ENCODE data around the gene PIP4K2B.
A peak's percentile ranks its signal among the peaks of the same experiment; 100 is the strongest.
"Not testable (repeated sequence)": the region's sequence is repeated elsewhere in the genome, so short reads cannot be mapped to it uniquely, and the experiment has no call there.

Gene PIP4K2B

DNA sequence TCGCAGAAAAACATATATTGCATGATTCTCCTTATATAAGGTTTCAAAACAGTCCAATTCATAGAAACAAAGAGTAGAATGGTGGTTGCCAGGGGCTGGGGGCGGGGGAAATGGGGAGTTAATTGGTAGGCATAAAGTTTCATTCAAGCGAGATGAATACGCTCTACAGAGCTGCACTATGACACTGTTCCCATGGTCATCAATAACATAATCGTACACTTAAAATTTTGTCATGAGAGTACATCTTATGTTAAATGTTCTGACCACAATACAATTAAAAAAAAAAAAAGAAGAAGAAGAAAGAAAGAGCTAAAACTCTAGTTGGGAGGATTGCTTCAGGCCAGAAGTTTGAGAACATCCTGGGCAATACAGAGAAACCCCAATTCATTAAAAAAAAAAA is 5.1 kb downstream of the PIP4K2B start:
- ATAC-seq (replicated peaks) (no peak), DNase-seq (no peak)
- Mint-ChIP-seq H3K4me1 (peaks cover 27 to 52% of the 10 kb centered on the region in 2 donors), H3K9me3 (no peaks in the 10 kb centered on the region), H3K27me3 (no peaks in the 10 kb centered on the region), H3K27ac (no peak overlapping the region), H3K36me3 (peaks cover 22 to 37% of the 10 kb centered on the region in 2 donors), H3K4me3 (no peak overlapping the region)

DNA sequence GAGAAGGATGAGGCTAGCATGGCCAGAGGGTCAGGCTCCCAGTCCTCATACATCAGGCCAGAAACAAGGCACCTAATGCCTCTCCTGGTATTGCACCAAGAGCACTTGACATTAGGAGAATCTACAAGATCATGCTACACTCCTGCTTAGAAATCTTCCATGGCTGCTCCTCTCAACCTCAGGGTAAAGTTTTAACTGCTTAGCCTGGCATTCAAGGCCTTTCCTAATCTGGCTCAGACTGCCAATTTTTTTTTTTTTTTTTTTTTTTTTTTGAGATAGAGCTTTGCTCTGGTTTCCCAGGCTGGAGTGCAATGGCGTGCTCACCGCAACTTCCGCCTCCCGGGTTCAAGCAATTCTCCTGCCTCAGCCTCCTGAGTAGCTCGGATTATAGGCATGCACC is 8.2 kb downstream of the PIP4K2B start:
- Mint-ChIP-seq H3K36me3 (peaks cover 15 to 34% of the 10 kb centered on the region in 2 donors), H3K9me3 (no peaks in the 10 kb centered on the region), H3K4me3 (no peak overlapping the region), H3K4me1 (peaks cover 6 to 26% of the 10 kb centered on the region in 2 donors), H3K27ac (no peak overlapping the region), H3K27me3 (no peaks in the 10 kb centered on the region)
- DNase-seq (no peak), ATAC-seq (replicated peaks) (no peak)

DNA sequence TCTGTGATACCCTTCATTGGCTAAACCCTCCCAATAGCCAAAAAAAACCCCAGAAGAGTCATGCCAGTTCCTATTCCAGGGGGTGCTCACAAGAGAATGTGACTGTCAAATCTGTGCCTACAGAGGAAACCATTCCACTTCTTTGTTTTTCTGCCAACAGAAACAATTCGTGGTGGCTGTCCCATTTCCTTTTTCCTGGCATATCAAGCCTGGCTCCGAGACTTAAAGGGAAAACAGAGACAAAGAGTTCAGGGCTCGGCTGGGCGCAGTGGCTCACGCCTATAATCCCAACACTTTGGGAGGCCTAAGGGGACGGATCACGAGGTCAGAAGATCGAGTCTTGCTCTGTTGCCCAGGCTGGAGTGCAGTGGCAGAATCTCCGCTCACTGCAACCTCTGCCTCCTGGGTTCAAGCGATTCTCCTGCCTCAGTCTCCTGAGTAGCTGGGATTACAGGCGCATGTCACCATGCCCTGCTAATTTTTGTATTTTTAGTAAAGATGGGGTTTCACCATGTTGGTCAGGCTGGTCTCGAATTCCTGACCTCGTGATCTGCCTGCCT is 9.1 kb downstream of the PIP4K2B start:
- ATAC-seq (replicated peaks): not testable (repeated sequence)
- peaks cover 13 to 38% of the 10 kb centered on the region in 2 donors for H3K36me3 Mint-ChIP-seq

DNA sequence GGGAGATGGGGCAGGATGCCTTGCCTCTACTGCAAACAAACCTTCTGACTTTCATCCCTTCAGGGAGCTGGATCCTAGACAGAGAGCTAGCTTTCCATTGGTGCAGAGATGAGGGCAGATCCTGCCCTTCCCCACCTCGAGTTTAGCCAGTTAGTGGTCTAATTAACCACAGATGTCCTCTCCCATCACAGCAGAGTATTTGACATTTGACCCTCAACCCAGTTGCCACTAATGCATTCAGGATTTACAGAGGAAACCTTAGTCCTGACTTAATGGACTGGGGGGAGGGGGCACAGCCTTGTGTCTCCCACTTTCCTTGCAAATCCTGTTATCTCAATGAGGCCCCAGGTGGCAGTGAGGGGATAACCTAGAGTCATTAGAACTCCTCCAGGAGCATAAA is 10.2 kb downstream of the PIP4K2B start:
- DNase-seq (no peak), ATAC-seq (replicated peaks) (no peak)
- Mint-ChIP-seq H3K4me1 (peaks cover 6 to 13% of the 10 kb centered on the region in 2 donors), H3K27ac (peak overlapping the region; percentile 65), H3K9me3 (no peaks in the 10 kb centered on the region), H3K4me3 (no peak overlapping the region), H3K36me3 (peaks cover 10 to 40% of the 10 kb centered on the region in 2 donors), H3K27me3 (no peaks in the 10 kb centered on the region)

More for the DNA sequence above, 9.1 kb downstream of the PIP4K2B start:
- not testable (repeated sequence) for H3K9me3 Mint-ChIP-seq, H3K27me3 Mint-ChIP-seq, H3K4me3 Mint-ChIP-seq, DNase-seq, H3K27ac Mint-ChIP-seq
- peaks cover 6 to 17% of the 10 kb centered on the region in 2 donors for H3K4me1 Mint-ChIP-seq

DNA sequence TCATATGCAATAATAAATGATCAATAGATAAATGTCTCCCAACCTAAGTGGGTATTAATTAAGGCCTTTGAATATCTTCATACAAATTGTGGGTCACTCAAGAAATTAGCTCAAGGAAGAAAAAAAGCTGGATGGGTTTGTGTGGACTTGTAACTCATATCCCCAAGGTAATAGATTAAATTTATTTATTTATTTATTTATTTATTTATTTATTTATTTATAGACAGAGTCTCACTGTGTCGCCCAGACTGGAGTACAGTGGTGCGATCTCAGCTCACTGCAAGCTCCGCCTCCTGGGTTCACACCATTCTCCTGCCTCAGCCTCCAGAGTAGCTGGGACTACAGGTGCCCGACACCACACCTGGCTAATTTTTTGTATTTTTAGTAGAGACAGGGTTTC is 11.4 kb downstream of the PIP4K2B start:
- H3K9me3 Mint-ChIP-seq; H3K4me1 Mint-ChIP-seq; DNase-seq; ATAC-seq (replicated peaks); H3K27ac Mint-ChIP-seq; H3K4me3 Mint-ChIP-seq; H3K27me3 Mint-ChIP-seq: not testable (repeated sequence)
- H3K36me3 Mint-ChIP-seq: peaks cover 8 to 38% of the 10 kb centered on the region in 2 donors

DNA sequence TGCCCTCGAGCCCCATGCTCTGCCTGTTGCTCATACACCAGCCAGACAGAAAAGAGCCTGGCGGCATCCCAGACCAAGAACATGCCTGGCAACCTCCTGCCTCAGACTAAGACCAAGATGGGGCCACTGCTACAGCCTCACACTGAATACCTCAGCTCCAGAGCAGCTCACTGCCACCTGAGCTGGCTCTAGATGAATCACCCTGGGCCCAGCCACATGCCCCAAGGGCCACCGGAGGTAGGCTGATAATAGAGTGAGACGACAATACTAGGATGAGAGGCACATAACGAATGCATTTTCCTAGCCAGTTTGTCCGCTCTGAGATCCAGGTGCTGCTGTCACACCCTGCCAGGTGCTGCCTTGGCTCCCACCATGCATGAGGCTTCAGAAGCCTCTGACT is 13.0 kb downstream of the PIP4K2B start:
- Mint-ChIP-seq H3K9me3 (no peaks in the 10 kb centered on the region), H3K27me3 (no peaks in the 10 kb centered on the region), H3K36me3 (peaks cover 8 to 38% of the 10 kb centered on the region in 2 donors), H3K4me3 (no peak overlapping the region), H3K27ac (no peak overlapping the region), H3K4me1 (peaks cover 3 to 9% of the 10 kb centered on the region in 2 donors)
- ATAC-seq (replicated peaks) (no peak), DNase-seq (no peak)

DNA sequence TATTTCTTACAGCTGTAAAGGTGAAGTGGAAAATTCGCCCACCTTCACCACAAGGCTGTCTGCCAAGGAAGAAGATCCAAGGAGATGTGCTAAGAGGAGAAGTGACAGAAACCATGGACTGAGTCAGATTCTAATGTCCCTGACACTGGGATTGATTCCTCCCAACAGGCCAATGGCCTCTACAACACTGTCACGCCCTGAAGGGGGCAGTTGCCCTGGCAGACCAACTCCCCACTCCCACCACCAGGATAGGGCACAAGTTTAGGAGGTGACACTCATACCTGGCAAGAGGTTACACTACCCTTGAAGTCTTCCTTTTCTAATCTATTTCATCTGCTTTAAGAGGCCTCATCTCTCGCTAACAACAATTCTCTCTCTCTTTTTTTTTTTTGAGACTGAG is 16.1 kb downstream of the PIP4K2B start:
- no peak for DNase-seq
- H3K27me3 Mint-ChIP-seq: no peaks in the 10 kb centered on the region
- no peak overlapping the region for H3K4me3 Mint-ChIP-seq
- ATAC-seq (replicated peaks): no peak
- no peak overlapping the region for H3K27ac Mint-ChIP-seq
- H3K4me1 Mint-ChIP-seq: peaks cover 0 to 2% of the 10 kb centered on the region in 2 donors
- H3K9me3 Mint-ChIP-seq: no peaks in the 10 kb centered on the region
- H3K36me3 Mint-ChIP-seq: peaks cover 17 to 50% of the 10 kb centered on the region in 2 donors

DNA sequence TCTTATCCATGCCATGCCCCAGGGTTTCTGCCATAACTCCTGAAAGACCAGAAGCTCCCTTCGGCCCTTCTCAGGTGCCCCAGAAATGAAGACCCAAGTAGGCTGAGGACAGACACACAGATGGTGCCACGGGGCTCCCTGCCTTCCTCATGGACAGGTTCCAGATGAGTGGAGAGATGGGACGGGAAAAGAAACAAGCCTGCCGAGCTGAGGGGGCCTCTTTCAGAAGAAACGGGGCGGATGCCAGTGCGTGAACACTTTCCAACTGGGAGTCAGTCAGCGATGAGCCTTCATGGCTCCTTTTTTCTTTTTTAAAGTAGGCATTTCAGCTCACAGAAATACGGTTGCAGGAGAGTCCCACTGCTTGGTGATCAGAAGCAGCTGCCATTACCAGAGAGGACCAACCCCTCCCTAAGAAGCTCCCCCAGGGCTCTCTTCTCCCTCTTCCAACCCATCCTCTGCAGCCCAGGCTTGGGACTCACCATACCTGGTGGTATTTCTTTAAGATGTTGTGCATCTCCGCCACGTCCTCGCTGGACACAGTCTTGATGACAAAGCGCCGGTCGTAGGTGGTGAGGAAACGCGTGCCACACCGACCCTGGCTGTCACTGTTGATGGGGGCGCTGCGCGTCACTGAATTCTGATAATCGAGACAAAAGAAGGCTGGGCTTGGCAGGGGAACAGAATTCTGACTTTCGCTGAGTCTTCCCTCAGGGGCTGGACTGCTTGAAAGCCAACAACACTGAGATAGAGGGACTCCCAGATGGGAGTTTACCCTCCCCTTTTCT is 19.2 kb downstream of the PIP4K2B start:
- H3K4me1 Mint-ChIP-seq: no peaks in the 10 kb centered on the region
- no peak for DNase-seq
- peaks cover 19 to 44% of the 10 kb centered on the region in 2 donors for H3K36me3 Mint-ChIP-seq
- no peaks in the 10 kb centered on the region for H3K27me3 Mint-ChIP-seq
- H3K27ac Mint-ChIP-seq: peak overlapping the region; percentile 62
- H3K4me3 Mint-ChIP-seq: no peak overlapping the region
- ATAC-seq (replicated peaks): no peak
- H3K9me3 Mint-ChIP-seq: no peaks in the 10 kb centered on the region

DNA sequence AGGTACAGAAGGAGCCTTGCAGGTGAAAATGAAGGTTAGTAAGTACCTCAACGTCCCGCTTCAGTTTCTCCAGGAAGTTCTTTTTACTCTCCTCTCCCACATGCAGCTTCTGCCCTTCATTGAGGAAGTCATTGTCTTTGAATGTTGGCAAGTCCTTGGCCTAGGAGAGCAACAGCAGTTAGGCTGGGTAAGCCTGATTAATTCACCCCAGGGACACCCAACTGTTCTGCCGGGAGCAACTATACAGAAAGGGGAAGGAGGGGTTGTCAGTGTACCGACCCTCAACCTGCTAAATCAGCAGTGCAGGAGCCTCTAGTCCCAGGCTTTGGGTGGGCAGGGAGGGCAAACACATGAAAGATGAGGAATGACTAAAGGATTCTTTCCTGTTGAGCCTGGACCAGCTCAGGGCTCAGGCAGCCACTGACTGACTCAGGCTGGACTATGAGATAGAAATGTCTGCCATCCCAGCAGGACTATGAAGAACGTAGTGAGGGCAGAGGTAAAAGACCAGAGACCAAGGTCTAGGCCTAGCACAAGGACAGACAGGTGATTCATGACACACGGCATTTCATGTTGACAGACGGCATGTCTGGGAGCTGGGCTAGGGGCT is 21.6 kb downstream of the PIP4K2B start:
- H3K27ac Mint-ChIP-seq: no peak overlapping the region
- DNase-seq (no peak), ATAC-seq (replicated peaks) (no peak)
- H3K36me3 Mint-ChIP-seq: peaks cover 30 to 47% of the 10 kb centered on the region in 2 donors
- no peaks in the 10 kb centered on the region for H3K27me3 Mint-ChIP-seq
- H3K9me3 Mint-ChIP-seq: no peaks in the 10 kb centered on the region
- H3K4me1 Mint-ChIP-seq: no peaks in the 10 kb centered on the region
- no peak overlapping the region for H3K4me3 Mint-ChIP-seq

DNA sequence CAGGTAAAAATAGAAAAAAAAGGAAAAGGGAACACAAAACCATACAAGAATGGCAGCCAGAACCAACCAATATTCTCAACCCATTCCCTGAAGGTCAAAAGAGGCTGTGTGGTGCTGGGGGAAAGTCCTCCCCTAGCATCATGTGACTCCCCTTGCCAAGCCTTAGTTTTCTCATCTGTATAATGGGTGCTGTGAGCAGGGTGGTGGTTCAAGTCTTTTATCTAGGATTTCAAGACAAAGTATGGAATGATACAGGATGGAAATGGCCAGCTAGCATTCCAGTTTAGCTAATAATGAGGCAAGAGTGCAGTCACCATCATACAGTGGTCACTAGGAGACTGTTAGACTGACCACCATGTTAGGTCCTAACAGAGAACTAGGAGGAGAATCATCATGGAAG is 26.1 kb downstream of the PIP4K2B start:
- H3K4me3 Mint-ChIP-seq: no peak overlapping the region
- H3K36me3 Mint-ChIP-seq: peaks cover 38 to 51% of the 10 kb centered on the region in 2 donors
- H3K27me3 Mint-ChIP-seq: no peaks in the 10 kb centered on the region
- no peak overlapping the region for H3K27ac Mint-ChIP-seq
- no peak for ATAC-seq (replicated peaks)
- H3K4me1 Mint-ChIP-seq: no peaks in the 10 kb centered on the region
- DNase-seq: no peak
- H3K9me3 Mint-ChIP-seq: no peaks in the 10 kb centered on the region

DNA sequence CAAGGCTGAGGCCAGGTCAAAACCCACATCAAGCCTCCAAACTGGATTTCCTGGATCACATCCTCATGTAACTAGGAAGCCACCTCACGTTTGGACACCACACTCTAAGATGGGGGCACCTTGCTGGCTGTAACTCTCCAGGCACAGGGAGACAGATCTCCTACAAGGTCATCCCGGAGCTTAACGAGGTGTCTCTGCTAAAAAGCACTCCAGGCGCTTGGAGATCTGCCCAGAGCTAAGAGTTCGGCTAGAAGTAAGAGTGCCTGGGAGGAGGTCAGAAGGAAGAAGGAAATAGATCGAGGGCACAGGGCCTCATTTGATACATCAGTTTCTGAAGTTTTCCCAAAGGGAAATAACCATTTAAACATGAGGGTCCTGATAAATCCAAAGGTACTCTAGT is 30.9 kb downstream of the PIP4K2B start:
- Mint-ChIP-seq H3K36me3 (peaks cover 52 to 73% of the 10 kb centered on the region in 2 donors), H3K9me3 (no peaks in the 10 kb centered on the region), H3K4me1 (peaks cover 0 to 6% of the 10 kb centered on the region in 2 donors), H3K27me3 (no peaks in the 10 kb centered on the region), H3K4me3 (no peak overlapping the region), H3K27ac (peak overlapping the region; percentile 33)
- DNase-seq: no peak
- ATAC-seq (replicated peaks): no peak

DNA sequence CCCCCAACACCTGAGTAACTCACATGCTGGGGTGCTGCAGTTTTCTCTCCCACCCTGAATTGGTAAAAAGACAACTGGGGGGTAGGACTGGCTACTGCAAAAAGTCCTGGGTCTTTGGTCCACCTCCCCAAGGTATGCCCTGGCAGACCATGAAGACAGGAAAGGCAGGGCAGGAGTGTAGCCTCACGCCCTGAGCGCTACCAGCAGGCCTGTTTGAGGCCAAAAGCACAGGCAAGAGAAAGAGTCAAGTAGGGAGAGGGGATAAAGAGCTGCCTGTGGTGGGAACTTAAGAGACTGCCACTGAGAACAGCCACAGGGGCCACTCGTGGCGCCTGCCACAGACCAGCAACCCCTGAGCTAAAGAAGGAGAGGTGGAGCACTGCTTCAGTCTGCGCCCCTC is 33.0 kb downstream of the PIP4K2B start:
- H3K36me3 Mint-ChIP-seq: peaks cover 48 to 71% of the 10 kb centered on the region in 2 donors
- H3K4me1 Mint-ChIP-seq: peaks cover 4 to 8% of the 10 kb centered on the region in 2 donors
- H3K27ac Mint-ChIP-seq: peak overlapping the region; percentile 56
- H3K4me3 Mint-ChIP-seq: no peak overlapping the region
- DNase-seq (no peak), ATAC-seq (replicated peaks) (no peak)
- H3K9me3 Mint-ChIP-seq: no peaks in the 10 kb centered on the region
- no peaks in the 10 kb centered on the region for H3K27me3 Mint-ChIP-seq

DNA sequence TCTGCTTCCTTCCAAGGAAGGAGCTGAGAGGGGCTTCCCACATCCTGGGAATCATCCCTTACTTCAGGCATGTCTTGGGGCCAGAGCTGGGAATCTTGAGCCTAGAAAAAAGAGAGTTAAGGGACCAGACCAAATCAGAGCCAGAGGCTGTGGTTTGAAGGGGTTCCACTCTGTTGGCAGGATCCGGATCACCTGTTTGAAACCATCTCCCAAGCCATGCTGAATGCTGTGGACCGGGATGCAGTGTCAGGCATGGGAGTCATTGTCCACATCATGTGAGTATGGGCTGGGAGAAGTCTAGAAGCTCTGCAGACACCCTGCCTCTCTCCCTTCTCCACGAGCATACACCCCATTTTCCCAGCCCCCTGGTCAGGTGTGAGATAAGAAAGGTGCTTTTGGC is 37.1 kb downstream of the PIP4K2B start:
- Mint-ChIP-seq H3K27ac (peak overlapping the region; percentile 65), H3K9me3 (no peaks in the 10 kb centered on the region), H3K4me3 (no peak overlapping the region), H3K27me3 (no peaks in the 10 kb centered on the region), H3K36me3 (peaks cover 33 to 62% of the 10 kb centered on the region in 2 donors), H3K4me1 (peaks cover 6 to 8% of the 10 kb centered on the region in 2 donors)
- ATAC-seq (replicated peaks) (no peak), DNase-seq (no peak)

DNA sequence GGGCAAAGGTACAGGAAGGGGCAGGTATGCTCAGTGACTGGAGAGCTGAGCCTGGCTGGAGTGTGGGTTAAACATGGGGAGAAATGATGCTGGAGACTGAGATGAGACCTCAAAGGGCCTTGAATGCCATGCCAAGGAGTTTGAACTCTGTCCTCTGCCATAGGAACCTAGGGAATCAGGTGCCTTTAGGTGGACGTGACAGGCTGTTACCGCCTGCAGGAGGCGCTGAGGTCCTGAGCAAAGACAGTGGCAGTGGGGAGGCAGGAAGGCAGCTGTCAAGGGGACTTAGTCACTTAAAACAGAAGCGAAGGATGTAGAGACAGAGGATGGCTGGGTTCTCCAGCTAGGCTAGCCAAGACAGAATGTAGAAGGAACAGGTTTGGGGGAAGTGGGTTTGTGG is 37.7 kb downstream of the PIP4K2B start:
- Mint-ChIP-seq H3K4me1 (peaks cover 6 to 8% of the 10 kb centered on the region in 2 donors), H3K27me3 (no peaks in the 10 kb centered on the region), H3K9me3 (no peaks in the 10 kb centered on the region), H3K4me3 (no peak overlapping the region), H3K36me3 (peaks cover 26 to 56% of the 10 kb centered on the region in 2 donors), H3K27ac (no peak overlapping the region)
- ATAC-seq (replicated peaks): no peak
- no peak for DNase-seq

DNA sequence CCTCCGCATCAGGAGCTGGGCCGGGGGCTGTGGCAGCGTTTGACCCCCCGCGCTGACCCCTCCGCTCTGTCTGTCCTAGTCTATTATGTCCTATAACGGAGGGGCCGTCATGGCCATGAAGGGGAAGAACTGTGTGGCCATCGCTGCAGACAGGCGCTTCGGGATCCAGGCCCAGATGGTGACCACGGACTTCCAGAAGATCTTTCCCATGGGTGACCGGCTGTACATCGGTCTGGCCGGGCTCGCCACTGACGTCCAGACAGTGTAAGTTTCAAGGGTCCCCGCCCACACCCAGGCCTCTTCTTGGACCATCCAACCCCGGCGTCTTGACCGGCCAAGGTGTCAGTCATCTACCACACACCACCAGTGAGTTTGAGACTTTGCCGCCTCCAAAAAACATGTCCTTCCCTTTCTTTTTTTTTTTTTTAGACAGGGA is 46.3 kb downstream of the PIP4K2B start:
- ATAC-seq (replicated peaks) (no peak), DNase-seq (no peak)
- H3K36me3 Mint-ChIP-seq: peaks cover 21 to 27% of the 10 kb centered on the region in 2 donors
- peaks cover 26 to 40% of the 10 kb centered on the region in 2 donors for H3K4me1 Mint-ChIP-seq
- peak overlapping the region; percentile 97 for H3K27ac Mint-ChIP-seq
- peaks cover 18 to 22% of the 10 kb centered on the region in 2 donors for H3K27me3 Mint-ChIP-seq
- H3K4me3 Mint-ChIP-seq: peak overlapping the region; percentile 95 to 97
- no peaks in the 10 kb centered on the region for H3K9me3 Mint-ChIP-seq

Measured in stimulated activated naive B cell treated with anti-CD40 and anti-IgM and Interleukin-4, amounts not matched to agents 10 μg/mL and 1 μg/mL and 100 μg/mL, for 72 hours (primary cell).